HS-27A (cell line): ENCODE measurements around the gene THBS1.

ENCODE experiments used
- DNase-seq: peaks from one replicate; pipeline ENCODE4 v3.0.0-alpha.2; 2012; ENCODE audit warnings: low read depth, missing footprints

THBS1 gene

GRCh38 chr15:39608185-39609139, 27.6 kb downstream of the THBS1 start:
- DNase-seq: no peak

- no peak for DNase-seq
These were observed 28.5 kb downstream of the THBS1 start for GRCh38 chr15:39609166-39609916.

GRCh38 chr15:39610665-39611064, 29.8 kb downstream of the THBS1 start:
- no peak for DNase-seq

- no peak for DNase-seq
These were observed 32.4 kb downstream of the THBS1 start for GRCh38 chr15:39613271-39613670.

- DNase-seq: no peak
These were observed 33.0 kb downstream of the THBS1 start for GRCh38 chr15:39613861-39614260.

GRCh38 chr15:39616731-39617455, 36.0 kb downstream of the THBS1 start:
- no peak for DNase-seq

GRCh38 chr15:39618063-39618823, 37.4 kb downstream of the THBS1 start:
- DNase-seq: no peak

- DNase-seq: no peak
These were observed 40.3 kb downstream of the THBS1 start for GRCh38 chr15:39621210-39621609.

- no peak for DNase-seq
These were observed 41.1 kb downstream of the THBS1 start for GRCh38 chr15:39621976-39622375.

- DNase-seq: no peak
These were observed 42.0 kb downstream of the THBS1 start for GRCh38 chr15:39622660-39623516.

- no peak for DNase-seq
These were observed 42.7 kb downstream of the THBS1 start for GRCh38 chr15:39623529-39623931.

- peak; percentile 57 for DNase-seq
These were observed 43.9 kb downstream of the THBS1 start for GRCh38 chr15:39624806-39625205.

GRCh38 chr15:39625451-39625850, 44.6 kb downstream of the THBS1 start:
- no peak for DNase-seq

- DNase-seq: no peak
These were observed 45.0 kb downstream of the THBS1 start for GRCh38 chr15:39625856-39626255.

GRCh38 chr15:39627451-39628143, 46.7 kb downstream of the THBS1 start:
- no peak for DNase-seq

- no peak for DNase-seq
These were observed 47.2 kb downstream of the THBS1 start for GRCh38 chr15:39628144-39628508.

GRCh38 chr15:39628546-39629257, 47.8 kb downstream of the THBS1 start:
- no peak for DNase-seq

GRCh38 chr15:39629371-39629770, 48.5 kb downstream of the THBS1 start:
- DNase-seq: no peak

- DNase-seq: no peak
These were observed 49.0 kb downstream of the THBS1 start for GRCh38 chr15:39629906-39630305.
